SK-MEL-5 (cell line): Measurements from ENCODE around the gene GALNT10. TPM values are rescaled to one million over a fixed set of nuclear protein-coding genes. Genes with fewer than 3 reads are reported as not detected.

Experiments
- DNase-seq: peaks from one replicate; pipeline ENCODE4 v3.0.0-alpha.2; 2016; ENCODE audit warnings: low read depth, low spot score
- in situ Hi-C: cut with HindIII; loops from 2 replicates; pipeline ENCODE4 v1.10.0; 2016; ENCODE audit warnings: low sequenced_read_pairs, high pct_unique_total_duplicates, low pct_unique_long_range_greater_than_20kb
- total RNA-seq: library from RNA; depleted of rRNA; stranded (reverse); fragments of >200 nt; shearing (Covaris generic); gene quantifications from 2 replicates; pipeline ENCODE4 v1.2.3, GENCODE V29; 2014

The GALNT10 gene
- total RNA-seq, 1 experiment from 2014 or later, result 8.7 TPM

- DNase-seq, result no peak
- in situ Hi-C loops, result no loop called here
Measured at GRCh38 chr5:154386952-154387629, 196.6 kb downstream of the GALNT10 start.

GRCh38 chr5:154388842-154389241 lies 198.3 kb downstream of the GALNT10 start:
- no peak for DNase-seq

GRCh38 chr5:154390096-154390495 lies 199.6 kb downstream of the GALNT10 start:
- no peak for DNase-seq
- in situ Hi-C loops, result no loop called here

More at GRCh38 chr5:154388842-154389241, 198.3 kb downstream of the GALNT10 start:
- in situ Hi-C loops, result no loop called here

GRCh38 chr5:154390746-154391359 lies 200.3 kb downstream of the GALNT10 start:
- in situ Hi-C loops, result no loop called here
- DNase-seq, result no peak

GRCh38 chr5:154391788-154392187 lies 201.3 kb downstream of the GALNT10 start:
- in situ Hi-C loops, result no loop called here
- DNase-seq, result no peak

GRCh38 chr5:154393850-154394249 lies 203.3 kb downstream of the GALNT10 start:
- in situ Hi-C loops, result no loop called here
- DNase-seq, result no peak

GRCh38 chr5:154394307-154394706 lies 203.8 kb downstream of the GALNT10 start:
- in situ Hi-C loops, result no loop called here
- DNase-seq, result no peak

- in situ Hi-C loops, result no loop called here
- DNase-seq, result no peak
Measured at GRCh38 chr5:154395407-154396106, 205.0 kb downstream of the GALNT10 start.

- no peak for DNase-seq
- in situ Hi-C loops, result no loop called here
Measured at GRCh38 chr5:154396128-154396527, 205.6 kb downstream of the GALNT10 start.

- in situ Hi-C loops, result no loop called here
- no peak for DNase-seq
Measured at GRCh38 chr5:154397652-154398406, 207.3 kb downstream of the GALNT10 start.

GRCh38 chr5:154400678-154401077 lies 210.1 kb downstream of the GALNT10 start:
- in situ Hi-C loops, result no loop called here
- DNase-seq, result no peak

- in situ Hi-C loops, result no loop called here
- DNase-seq, result no peak
Measured at GRCh38 chr5:154401355-154401754, 210.8 kb downstream of the GALNT10 start.

GRCh38 chr5:154401931-154402330 lies 211.4 kb downstream of the GALNT10 start:
- no peak for DNase-seq
- in situ Hi-C loops, result no loop called here

GRCh38 chr5:154402611-154403010 lies 212.1 kb downstream of the GALNT10 start:
- DNase-seq, result no peak
- in situ Hi-C loops, result no loop called here

GRCh38 chr5:154403234-154403633 lies 212.7 kb downstream of the GALNT10 start:
- in situ Hi-C loops, result no loop called here
- no peak for DNase-seq

GRCh38 chr5:154403776-154404387 lies 213.3 kb downstream of the GALNT10 start:
- DNase-seq, result no peak
- in situ Hi-C loops, result no loop called here

- DNase-seq, result peak; percentile 69
- in situ Hi-C loops, result no loop called here
Measured at GRCh38 chr5:154405078-154405792, 214.7 kb downstream of the GALNT10 start.
